GM21825 (cell line): ENCODE results near the gene SHKBP1.
"Not testable (repeated sequence)": the region's sequence is repeated elsewhere in the genome, so short reads cannot be mapped to it uniquely, and the experiment has no call there.

Experiments used
- ATAC-seq: cut with Tn5 transposase; IDR thresholded peaks from one replicate; pipeline ENCODE4 v1.9.1; 2021; ENCODE audit warnings: mild to moderate bottlenecking, moderate library complexity; ENCODE audit not compliant: unreplicated experiment

The SHKBP1 gene, protein sequence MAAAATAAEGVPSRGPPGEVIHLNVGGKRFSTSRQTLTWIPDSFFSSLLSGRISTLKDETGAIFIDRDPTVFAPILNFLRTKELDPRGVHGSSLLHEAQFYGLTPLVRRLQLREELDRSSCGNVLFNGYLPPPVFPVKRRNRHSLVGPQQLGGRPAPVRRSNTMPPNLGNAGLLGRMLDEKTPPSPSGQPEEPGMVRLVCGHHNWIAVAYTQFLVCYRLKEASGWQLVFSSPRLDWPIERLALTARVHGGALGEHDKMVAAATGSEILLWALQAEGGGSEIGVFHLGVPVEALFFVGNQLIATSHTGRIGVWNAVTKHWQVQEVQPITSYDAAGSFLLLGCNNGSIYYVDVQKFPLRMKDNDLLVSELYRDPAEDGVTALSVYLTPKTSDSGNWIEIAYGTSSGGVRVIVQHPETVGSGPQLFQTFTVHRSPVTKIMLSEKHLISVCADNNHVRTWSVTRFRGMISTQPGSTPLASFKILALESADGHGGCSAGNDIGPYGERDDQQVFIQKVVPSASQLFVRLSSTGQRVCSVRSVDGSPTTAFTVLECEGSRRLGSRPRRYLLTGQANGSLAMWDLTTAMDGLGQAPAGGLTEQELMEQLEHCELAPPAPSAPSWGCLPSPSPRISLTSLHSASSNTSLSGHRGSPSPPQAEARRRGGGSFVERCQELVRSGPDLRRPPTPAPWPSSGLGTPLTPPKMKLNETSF

DNA sequence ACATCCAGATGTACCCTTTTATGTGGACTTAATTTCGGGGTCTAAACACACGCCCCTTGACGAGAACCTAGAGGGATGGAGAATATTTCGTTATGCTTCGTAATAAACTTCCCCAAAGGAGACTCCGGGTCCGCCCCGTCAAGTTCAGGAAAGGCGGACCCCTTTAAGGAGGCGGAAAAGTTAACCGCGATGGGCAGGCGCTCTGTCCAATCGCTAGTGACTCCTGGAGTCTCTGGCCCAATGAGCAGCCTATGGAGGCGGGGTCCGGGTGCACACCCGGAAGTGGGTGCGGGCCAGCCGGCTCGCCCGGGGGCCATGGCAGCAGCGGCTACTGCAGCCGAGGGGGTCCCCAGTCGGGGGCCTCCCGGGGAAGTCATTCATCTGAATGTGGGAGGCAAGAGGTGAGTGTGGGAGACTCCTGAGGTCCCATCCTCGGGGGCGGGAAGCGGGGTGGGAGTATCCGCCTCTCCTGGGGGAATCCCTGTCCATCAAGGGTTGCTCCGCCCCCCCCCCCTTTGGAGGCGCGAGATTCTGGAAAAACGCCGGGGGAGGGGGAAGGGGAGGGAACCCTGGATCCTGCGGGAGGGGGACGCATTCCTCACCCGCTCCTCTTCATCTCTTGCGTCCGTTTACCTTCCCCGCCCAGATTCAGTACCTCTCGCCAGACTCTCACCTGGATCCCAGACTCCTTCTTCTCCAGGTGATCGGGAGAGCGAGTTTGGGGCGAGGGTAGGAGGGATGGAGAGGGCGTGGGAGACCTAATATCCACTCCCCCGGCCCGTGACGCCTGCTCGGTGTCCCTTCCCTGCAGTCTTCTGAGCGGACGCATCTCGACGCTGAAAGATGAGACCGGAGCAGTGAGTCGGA is at the start of gene SHKBP1:
Gene SHKBP1, plus strand, starts transcription at position 289 of the 867 bp plus-strand sequence. Its CDS starts 27 bp downstream, at position 316.
- peak; percentile 89 for ATAC-seq

GRCh38 chr19:40528078-40528477 is 48.6 kb upstream of the SHKBP1 start:
- no peak for ATAC-seq

- ATAC-seq = no peak
Measured at GRCh38 chr19:40528533-40529092, 48.1 kb upstream of the SHKBP1 start.

- no peak for ATAC-seq
Measured at GRCh38 chr19:40529093-40529954, 47.3 kb upstream of the SHKBP1 start.

- ATAC-seq = no peak
Measured at GRCh38 chr19:40530091-40530901, 46.4 kb upstream of the SHKBP1 start.

DNA sequence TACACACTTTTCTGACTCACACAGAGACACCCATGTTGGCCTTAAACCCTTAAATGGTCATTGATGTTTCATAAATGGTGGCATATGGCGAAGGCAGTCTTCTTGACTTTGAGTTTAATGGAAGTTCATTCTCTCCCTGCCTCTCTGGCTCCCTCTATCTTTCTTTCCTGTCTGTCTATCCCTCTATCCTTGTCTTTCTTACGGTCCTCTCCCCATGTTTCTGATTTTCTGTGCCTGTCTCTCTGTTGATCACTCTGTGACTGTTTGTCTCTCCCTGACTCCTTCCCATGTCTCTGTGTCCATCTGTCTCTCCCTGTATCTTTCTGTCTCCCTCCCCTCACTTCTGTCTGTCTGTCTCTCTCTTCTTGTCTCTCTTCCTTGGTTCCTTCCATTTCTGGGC is 43.2 kb upstream of the SHKBP1 start:
- ATAC-seq = no peak

DNA sequence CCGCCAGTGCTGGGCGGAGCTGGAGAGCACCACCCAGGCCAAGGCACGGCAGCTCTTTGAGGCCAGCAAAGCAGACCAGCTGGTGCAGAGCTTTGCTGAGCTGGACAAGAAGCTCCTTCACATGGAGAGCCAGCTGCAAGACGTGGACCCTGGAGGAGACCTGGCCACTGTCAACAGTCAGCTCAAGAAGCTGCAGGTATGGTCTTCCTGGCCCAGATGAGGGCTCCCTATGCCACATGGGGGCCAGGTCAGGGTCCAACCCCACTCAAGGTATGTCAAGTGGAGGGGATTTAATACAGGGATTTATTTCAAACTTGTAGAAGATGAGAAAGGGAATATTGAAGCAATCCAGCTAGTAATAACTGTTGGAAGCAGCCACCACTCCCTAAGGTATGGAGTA is 42.5 kb upstream of the SHKBP1 start:
- no peak for ATAC-seq

- ATAC-seq = no peak
Measured at GRCh38 chr19:40539070-40539469, 37.6 kb upstream of the SHKBP1 start.

- ATAC-seq = no peak
Measured at GRCh38 chr19:40542202-40542859, 34.3 kb upstream of the SHKBP1 start.

DNA sequence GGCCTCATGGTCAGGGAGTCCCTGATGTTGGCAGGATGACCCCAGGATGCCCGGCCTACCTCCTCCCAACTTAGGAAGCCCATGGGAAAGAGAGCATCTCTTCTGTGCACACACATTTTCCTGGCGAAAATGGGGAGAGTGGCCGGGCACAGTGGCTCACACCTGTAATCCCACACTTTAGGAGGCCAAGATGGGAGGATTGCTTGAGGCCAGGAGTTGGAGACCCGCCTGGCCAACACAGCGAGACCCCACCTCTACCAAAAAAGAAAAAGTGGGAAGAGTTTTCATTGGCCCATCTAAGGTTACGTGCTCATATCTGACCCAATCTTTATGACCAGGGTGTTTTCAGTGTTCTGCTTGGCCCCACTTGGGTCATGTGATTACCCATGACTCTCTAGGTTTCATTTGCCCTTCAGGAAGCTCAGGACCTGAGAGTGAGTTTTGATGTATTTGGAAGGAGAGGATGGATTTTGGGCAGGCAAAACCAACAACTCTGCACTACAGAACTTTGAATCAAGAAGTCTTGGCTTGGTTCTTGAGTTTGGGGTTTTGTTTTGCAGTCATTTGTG is 33.6 kb upstream of the SHKBP1 start:
- no peak for ATAC-seq

- not testable (repeated sequence) for ATAC-seq
Measured at GRCh38 chr19:40546153-40546841, 30.4 kb upstream of the SHKBP1 start.

GRCh38 chr19:40547190-40547589 is 29.5 kb upstream of the SHKBP1 start:
- ATAC-seq = not testable (repeated sequence)

- ATAC-seq = no peak
Measured at GRCh38 chr19:40547836-40548235, 28.8 kb upstream of the SHKBP1 start.

- ATAC-seq = no peak
Measured at GRCh38 chr19:40549007-40549708, 27.5 kb upstream of the SHKBP1 start.

- ATAC-seq = no peak
Measured at GRCh38 chr19:40550951-40551350, 25.7 kb upstream of the SHKBP1 start.

DNA sequence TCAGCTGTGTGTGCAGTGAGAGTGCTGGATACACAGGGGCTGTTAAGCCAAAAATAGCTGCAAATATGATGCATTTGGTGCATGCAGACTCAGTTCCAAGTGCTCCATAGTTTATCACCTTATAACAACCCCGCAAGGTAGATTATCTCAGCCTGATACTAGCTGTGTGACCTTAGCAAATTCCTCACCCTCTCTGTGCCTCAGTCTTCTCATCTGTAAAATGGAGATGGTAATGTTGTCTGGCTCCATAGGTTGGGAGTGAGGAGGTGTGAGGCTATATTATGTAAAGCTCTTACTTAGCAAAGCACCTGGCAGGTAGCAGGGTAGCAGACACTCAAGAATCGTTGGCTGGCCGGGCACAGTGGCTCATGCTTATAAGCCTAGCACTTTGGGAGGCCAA is 23.8 kb upstream of the SHKBP1 start:
- no peak for ATAC-seq
